HepG2 (cell line): Measurements from ENCODE around the gene CDC34. TPM values are rescaled to one million over a fixed set of nuclear protein-coding genes. Genes with fewer than 3 reads are reported as not detected.
A peak's percentile ranks its signal among the peaks of the same experiment; 100 is the strongest.

Experiments used
- ARID2 ChIP-seq: sonication (generic); formaldehyde crosslinking; IDR thresholded peaks from 2 replicates; pipeline ENCODE4 v1.8.1; 2022; ENCODE audit warnings: mild to moderate bottlenecking, missing genetic modification reagents, borderline replicate concordance
- FOXA3 ChIP-seq: IDR thresholded peaks from 2 replicates; pipeline ENCODE4 v1.6.1; 2016; ENCODE audit warnings: missing genetic modification reagents, missing compliant biosample characterization
- HDAC1 ChIP-seq: sonication (generic); formaldehyde crosslinking; IDR thresholded peaks from 2 replicates; pipeline ENCODE4 v1.5.1; 2020; ENCODE audit warnings: mild to moderate bottlenecking, missing genetic modification reagents
- MIER2 ChIP-seq: IDR thresholded peaks from 2 replicates; pipeline ENCODE4 v1.6.1; 2016; ENCODE audit warnings: missing biosample characterization, missing genetic modification reagents
- MYC ChIP-seq: sonication (generic); formaldehyde crosslinking; IDR thresholded peaks from 2 replicates; pipeline ENCODE4 v1.9.0; 2021; ENCODE audit warnings: missing genetic modification reagents, borderline replicate concordance
- NFKB2 ChIP-seq: sonication (generic); formaldehyde crosslinking; IDR thresholded peaks from 2 replicates; pipeline ENCODE4 v1.4.0; 2020; ENCODE audit warnings: missing genetic modification reagents, borderline replicate concordance
- NONO ChIP-seq, 2 experiments: fragments of 450-650 bp in 1 of 2; sonication (generic) in 1 of 2; formaldehyde crosslinking in 1 of 2; IDR thresholded peaks in 1 of 2; conservative IDR thresholded peaks in 1 of 2; 2 replicates each; pipeline versions ENCODE4 v1.6.1 to v1.8.0; 2017 to 2022; ENCODE audit warnings: mild to moderate bottlenecking in 1 of 2, missing genetic modification reagents in 1 of 2, moderate library complexity in 1 of 2
- PHF21A ChIP-seq: sonication (generic); formaldehyde crosslinking; IDR thresholded peaks from 2 replicates; pipeline ENCODE4 v1.5.0; 2020; ENCODE audit warnings: mild to moderate bottlenecking, missing genetic modification reagents
- POLR2G ChIP-seq: fragments of 200-400 bp; formaldehyde crosslinking; IDR thresholded peaks from 2 replicates; pipeline ENCODE4 v1.6.1; 2018; ENCODE audit warnings: mild to moderate bottlenecking, low read depth, low read length, moderate library complexity
- RAD21 ChIP-seq: fragments of 450-650 bp; formaldehyde crosslinking; IDR thresholded peaks from 2 replicates; pipeline ENCODE4 v1.5.0; 2020; ENCODE audit warnings: mild to moderate bottlenecking
- RBFOX2 ChIP-seq: fragments of 200-400 bp; formaldehyde crosslinking; IDR thresholded peaks from 2 replicates; pipeline ENCODE4 v1.6.1; 2017; ENCODE audit warnings: low read depth, mild to moderate bottlenecking, low read length
- SOX6 ChIP-seq, 2 experiments: fragments of 450-650 bp in 1 of 2; sonication (generic) in 1 of 2; formaldehyde crosslinking in 1 of 2; IDR thresholded peaks; 2 replicates each; pipeline versions ENCODE4 v1.4.0 to v1.6.1; 2017 to 2020; ENCODE audit warnings: antibody characterized with exemption in 1 of 2, mild to moderate bottlenecking in 1 of 2, missing genetic modification reagents in 1 of 2
- ZBTB21 ChIP-seq: sonication (generic); formaldehyde crosslinking; IDR thresholded peaks from 2 replicates; pipeline ENCODE4 v1.4.0; 2020; ENCODE audit warnings: missing genetic modification reagents
- ZBTB38 ChIP-seq: sonication (generic); formaldehyde crosslinking; IDR thresholded peaks from 2 replicates; pipeline ENCODE4 v1.5.1; 2020; ENCODE audit warnings: mild to moderate bottlenecking, missing genetic modification reagents
- ZMYM2 ChIP-seq: sonication (generic); formaldehyde crosslinking; IDR thresholded peaks from 2 replicates; pipeline ENCODE4 v1.8.0; 2022; ENCODE audit warnings: mild to moderate bottlenecking, missing genetic modification reagents
- ZNF530 ChIP-seq: sonication (generic); formaldehyde crosslinking; IDR thresholded peaks from 2 replicates; pipeline ENCODE4 v1.5.0; 2020; ENCODE audit warnings: low read depth, mild to moderate bottlenecking, missing genetic modification reagents
- ZNF891 ChIP-seq: sonication (generic); formaldehyde crosslinking; IDR thresholded peaks from 2 replicates; pipeline ENCODE4 v1.5.0; 2020; ENCODE audit warnings: mild to moderate bottlenecking, missing genetic modification reagents
- polyA plus RNA-seq, 8 experiments: library from polyadenylated mRNA; depleted of rRNA in 3 of 8; stranded (reverse) in 7 of 8; unstranded in 1 of 8; fragments of >200 nt; fragmentation: Illumina TruSeq in 4 of 8; extraction: Trizol in 4 of 8; gene quantifications; 2 replicates each; pipeline versions ENCODE4 v1.2.1 to v1.2.3, GENCODE V29; 2011 to 2016; ENCODE audit warnings: low read depth in 4 of 8, missing spikeins in 1 of 8, mixed read lengths in 1 of 8; ENCODE audit not compliant: insufficient read depth in 1 of 8
- total RNA-seq, 5 experiments: library from RNA; depleted of rRNA; stranded (reverse); fragments of >200 nt; fragmentation: Illumina TruSeq; extraction: Trizol; gene quantifications; 2 replicates each; pipeline ENCODE4 v1.2.3, GENCODE V29; 2016; ENCODE audit warnings: low read depth in 1 of 5
- TF ChIP-seq, protein P1 (sequence below): IDR thresholded peaks from 2 replicates; pipeline ENCODE4 v1.6.1; 2012; ENCODE audit warnings: inconsistent platforms
- TF ChIP-seq, protein P2 (sequence below): sonication (generic); formaldehyde crosslinking; IDR thresholded peaks from 2 replicates; pipeline ENCODE4 v1.4.0; 2020; ENCODE audit warnings: mild to moderate bottlenecking, missing genetic modification reagents

The CDC34 gene
- total and polyA plus RNA-seq, 2 of the 13 experiments (the other 11 are each of a cell fraction or from before 2014, with no cell fraction given) = 138 to 150 TPM

DNA sequence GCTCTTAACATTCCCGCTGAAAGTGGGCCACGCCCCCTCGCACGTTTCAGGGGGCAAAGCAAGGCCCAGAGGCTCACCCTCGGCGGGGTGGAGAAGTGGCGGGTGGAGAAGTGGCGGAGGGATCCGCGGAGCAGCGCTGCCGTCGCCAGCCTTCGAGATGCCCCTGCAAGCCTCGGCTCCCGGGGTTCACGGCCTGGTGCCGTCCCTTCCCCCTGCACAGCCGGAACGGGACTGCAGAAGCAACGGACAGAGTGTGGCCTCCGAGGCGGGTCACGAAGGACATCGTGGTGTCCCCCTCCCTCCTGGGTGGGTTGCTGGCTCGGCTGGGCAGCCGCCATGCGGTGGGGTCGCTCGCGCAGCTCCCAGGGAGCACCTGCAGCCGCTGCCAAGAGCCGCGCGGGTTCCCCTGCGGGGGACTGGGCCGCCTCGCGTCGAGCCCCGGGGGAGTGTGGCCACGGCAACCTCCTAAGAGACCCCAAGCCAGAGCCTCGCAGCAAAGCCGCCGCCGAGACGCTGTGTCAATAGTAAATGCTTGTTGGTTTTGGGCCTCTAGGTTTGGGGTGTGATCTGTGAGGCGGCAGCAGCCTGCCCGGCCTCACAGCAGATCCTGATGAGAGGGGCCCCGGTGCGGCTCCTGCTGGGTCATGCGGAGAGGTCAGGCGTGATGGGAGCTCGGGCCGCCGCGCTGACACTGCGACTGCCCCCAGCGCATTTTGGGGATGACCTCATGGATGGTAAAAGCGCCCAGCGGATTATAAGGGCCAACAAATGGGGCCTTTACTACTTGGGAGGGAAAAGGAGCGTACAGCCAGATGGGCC, 18.8 kb upstream of the CDC34 start (continued):
- no peak for TF ChIP-seq NONO (IDR thresholded peaks at IDR 0.05)
- 0 out of 2 replicates have a peak, but pooled peaks have one; percentile 11 for TF ChIP-seq NONO (CRISPR knock-in tag; conservative IDR thresholded peaks at IDR 0.05)
- TF ChIP-seq PHF21A (CRISPR knock-in tag) = 0 out of 2 replicates have a peak, but pooled peaks have one; percentile 21
- no peak for TF ChIP-seq ZMYM2 (CRISPR knock-in tag)
- 0 out of 2 replicates have a peak, but pooled peaks have one; percentile 24 for TF ChIP-seq MYC
- TF ChIP-seq ZBTB38 (CRISPR knock-in tag) = peak; percentile 53; the same call in 1 of the 2 replicates
- TF ChIP-seq, protein P1, sequence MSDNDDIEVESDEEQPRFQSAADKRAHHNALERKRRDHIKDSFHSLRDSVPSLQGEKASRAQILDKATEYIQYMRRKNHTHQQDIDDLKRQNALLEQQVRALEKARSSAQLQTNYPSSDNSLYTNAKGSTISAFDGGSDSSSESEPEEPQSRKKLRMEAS = peak; percentile 20; the same call in 1 of the 2 replicates
- TF ChIP-seq ZBTB21 = no peak
- TF ChIP-seq ZNF891 (CRISPR knock-in tag) = no peak
- peak; percentile 42; the same call in 1 of the 2 replicates for TF ChIP-seq HDAC1 (CRISPR knock-in tag)
- no peak for TF ChIP-seq ARID2 (CRISPR knock-in tag)
- TF ChIP-seq FOXA3 (CRISPR knock-in tag) = peak; percentile 61
- no peak for TF ChIP-seq SOX6 (IDR thresholded peaks at IDR 0.05)
- peak; percentile 31; the same call in 1 of the 2 replicates for TF ChIP-seq SOX6 (CRISPR knock-in tag; IDR thresholded peaks at IDR 0.05)
- 0 out of 2 replicates have a peak, but pooled peaks have one; percentile 16 for TF ChIP-seq RAD21 (CRISPR knock-in tag)
- no peak for TF ChIP-seq ZNF530 (CRISPR knock-in tag)
- TF ChIP-seq RBFOX2 = 0 out of 2 replicates have a peak, but pooled peaks have one; percentile 30
- 0 out of 2 replicates have a peak, but pooled peaks have one; percentile 20 for TF ChIP-seq POLR2G
- TF ChIP-seq, protein P2, sequence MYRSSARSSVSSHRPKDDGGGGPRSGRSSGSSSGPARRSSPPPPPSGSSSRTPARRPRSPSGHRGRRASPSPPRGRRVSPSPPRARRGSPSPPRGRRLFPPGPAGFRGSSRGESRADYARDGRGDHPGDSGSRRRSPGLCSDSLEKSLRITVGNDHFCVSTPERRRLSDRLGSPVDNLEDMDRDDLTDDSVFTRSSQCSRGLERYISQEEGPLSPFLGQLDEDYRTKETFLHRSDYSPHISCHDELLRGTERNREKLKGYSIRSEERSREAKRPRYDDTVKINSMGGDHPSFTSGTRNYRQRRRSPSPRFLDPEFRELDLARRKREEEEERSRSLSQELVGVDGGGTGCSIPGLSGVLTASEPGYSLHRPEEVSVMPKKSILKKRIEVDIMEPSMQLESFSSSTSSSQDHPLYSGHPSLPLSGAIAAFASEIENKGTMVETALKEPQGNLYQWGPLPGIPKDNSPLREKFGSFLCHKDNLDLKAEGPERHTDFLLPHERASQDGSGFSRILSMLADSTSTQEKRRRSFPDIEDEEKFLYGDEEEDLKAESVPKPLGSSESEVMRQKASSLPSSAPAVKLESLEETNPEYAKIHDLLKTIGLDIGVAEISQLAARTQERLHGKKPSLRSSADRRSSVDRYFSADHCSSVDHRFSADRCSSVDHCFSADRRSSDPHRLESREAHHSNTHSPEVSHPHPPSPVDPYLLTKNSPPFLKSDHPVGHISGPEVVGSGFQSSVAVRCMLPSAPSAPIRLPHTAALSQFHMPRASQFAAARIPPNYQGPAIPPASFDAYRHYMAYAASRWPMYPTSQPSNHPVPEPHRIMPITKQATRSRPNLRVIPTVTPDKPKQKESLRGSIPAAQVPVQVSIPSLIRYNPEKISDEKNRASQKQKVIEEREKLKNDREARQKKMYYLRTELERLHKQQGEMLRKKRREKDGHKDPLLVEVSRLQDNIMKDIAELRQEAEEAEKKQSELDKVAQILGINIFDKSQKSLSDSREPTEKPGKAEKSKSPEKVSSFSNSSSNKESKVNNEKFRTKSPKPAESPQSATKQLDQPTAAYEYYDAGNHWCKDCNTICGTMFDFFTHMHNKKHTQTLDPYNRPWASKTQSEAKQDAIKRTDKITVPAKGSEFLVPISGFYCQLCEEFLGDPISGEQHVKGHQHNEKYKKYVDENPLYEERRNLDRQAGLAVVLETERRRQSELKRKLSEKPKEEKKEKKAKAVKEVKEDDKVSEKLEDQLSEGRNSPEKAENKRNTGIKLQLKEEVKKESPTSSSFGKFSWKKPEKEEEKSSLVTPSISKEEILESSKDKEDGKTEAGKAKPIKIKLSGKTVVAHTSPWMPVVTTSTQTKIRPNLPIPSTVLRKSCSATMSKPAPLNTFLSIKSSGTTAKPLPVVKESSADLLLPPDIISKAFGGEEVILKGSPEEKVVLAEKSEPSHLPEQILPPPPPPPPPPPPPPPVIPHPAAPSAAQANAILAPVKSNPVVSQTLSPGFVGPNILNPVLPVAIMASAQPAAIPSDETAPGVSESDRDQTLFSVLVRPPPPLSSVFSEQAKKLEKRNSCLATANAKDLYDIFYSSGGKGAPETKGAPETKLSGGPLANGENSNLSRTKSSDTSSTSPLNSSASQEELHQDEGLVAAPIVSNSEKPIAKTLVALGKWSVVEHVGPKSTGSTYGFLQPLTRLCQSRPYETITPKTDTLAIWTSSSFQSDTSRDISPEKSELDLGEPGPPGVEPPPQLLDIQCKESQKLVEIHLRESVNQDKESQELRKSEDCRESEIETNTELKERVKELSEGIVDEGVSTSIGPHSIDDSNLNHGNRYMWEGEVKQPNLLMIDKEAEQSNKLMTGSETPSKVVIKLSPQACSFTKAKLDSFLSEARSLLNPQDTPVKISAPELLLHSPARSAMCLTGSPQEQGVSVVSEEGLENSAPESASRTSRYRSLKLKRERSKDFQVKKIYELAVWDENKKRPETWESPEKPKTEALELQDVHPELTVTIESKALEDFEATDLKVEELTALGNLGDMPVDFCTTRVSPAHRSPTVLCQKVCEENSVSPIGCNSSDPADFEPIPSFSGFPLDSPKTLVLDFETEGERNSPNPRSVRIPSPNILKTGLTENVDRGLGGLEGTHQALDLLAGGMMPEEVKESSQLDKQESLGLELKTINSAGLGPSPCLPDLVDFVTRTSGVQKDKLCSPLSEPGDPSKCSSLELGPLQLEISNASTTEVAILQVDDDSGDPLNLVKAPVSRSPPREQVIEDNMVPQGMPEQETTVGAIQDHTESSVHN (CRISPR knock-in tag) = peak; percentile 83; the same call in 1 of the 2 replicates
- TF ChIP-seq MIER2 (CRISPR knock-in tag) = no peak
- TF ChIP-seq NFKB2 = peak; percentile 35; the same call in 1 of the 2 replicates
